ENCODE results near the gene ALG12. TPM values are rescaled to one million over a fixed set of nuclear protein-coding genes. Genes with fewer than 3 reads are reported as not detected.

The ALG12 gene
- total RNA-seq, 1 donor from 2014 or later: 23.2 TPM

DNA sequence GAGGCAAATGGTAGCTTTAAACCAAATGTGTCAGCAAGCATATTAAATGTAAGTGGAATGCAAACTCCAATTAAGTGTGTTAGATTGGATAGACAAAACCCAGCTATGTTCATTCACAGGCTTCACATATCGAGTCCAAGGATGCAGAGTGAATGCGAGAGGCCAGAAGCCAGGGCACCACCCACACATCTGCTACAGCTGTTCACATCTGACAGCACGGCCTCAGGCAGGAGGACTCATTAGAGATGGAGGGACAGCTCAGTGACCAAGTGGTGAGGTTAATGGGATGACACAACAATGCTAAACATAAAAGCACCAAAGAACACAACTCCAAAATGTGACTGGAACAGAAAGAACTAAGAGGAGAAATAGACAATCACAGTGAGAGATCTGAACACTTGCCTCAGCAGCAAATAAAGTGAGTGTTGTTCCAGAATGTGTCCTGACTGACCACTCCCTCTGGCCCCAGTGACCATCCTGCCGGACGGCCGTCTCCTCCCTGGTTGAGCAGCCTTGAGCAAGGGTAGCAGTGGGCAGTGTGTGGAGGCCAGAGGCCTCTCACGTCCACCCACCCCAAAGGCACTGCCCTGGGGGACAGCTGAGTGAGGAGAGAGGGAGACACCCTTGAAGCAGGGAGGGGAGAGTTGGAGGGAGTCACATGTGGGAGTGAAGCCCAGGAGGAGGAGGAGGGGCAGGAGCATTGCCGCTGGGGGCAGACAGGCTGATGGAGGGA, 23.8 kb downstream of the ALG12 start:
- H3K4me3 Mint-ChIP-seq (ENCODE audit: unreplicated experiment): peak overlapping the region; percentile 24
- no peak overlapping the region for H3K27ac Mint-ChIP-seq (ENCODE audit: unreplicated experiment)
- no peak for DNase-seq (ENCODE audit: low spot score)
- H3K36me3 Mint-ChIP-seq (ENCODE audit: low read depth, unreplicated experiment): peaks cover 44% of the 10 kb centered on the region
- TF ChIP-seq, protein P1, sequence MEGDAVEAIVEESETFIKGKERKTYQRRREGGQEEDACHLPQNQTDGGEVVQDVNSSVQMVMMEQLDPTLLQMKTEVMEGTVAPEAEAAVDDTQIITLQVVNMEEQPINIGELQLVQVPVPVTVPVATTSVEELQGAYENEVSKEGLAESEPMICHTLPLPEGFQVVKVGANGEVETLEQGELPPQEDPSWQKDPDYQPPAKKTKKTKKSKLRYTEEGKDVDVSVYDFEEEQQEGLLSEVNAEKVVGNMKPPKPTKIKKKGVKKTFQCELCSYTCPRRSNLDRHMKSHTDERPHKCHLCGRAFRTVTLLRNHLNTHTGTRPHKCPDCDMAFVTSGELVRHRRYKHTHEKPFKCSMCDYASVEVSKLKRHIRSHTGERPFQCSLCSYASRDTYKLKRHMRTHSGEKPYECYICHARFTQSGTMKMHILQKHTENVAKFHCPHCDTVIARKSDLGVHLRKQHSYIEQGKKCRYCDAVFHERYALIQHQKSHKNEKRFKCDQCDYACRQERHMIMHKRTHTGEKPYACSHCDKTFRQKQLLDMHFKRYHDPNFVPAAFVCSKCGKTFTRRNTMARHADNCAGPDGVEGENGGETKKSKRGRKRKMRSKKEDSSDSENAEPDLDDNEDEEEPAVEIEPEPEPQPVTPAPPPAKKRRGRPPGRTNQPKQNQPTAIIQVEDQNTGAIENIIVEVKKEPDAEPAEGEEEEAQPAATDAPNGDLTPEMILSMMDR (IDR thresholded peaks at IDR 0.05; ENCODE audit: unreplicated experiment): no peak
- no peaks in the 10 kb centered on the region for H3K4me1 Mint-ChIP-seq (ENCODE audit: unreplicated experiment)
- H3K27me3 Mint-ChIP-seq (ENCODE audit: unreplicated experiment): peaks cover 6% of the 10 kb centered on the region
- H3K9me3 Mint-ChIP-seq (ENCODE audit: unreplicated experiment): no peaks in the 10 kb centered on the region

DNA sequence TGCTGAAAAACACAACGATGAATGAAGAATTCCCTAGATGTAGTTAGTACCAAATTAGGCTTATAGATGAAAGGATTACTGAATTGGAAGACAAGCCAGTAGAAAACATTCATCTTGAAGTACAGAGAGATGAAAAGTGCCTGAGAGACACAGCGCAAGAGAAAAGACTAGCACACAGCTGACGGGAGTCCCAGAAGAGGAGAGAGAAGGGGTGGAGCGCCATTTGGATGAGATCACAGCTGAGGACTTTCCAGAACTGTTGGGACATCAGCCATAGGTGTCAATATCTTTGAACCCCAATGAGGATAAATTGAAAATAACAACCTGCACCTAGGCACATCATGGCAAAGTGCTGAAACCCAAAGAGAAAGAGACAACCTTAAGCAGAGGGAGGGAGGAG, 25.2 kb downstream of the ALG12 start:
- peaks cover 6% of the 10 kb centered on the region for H3K27me3 Mint-ChIP-seq (ENCODE audit: unreplicated experiment)
- no peak for DNase-seq (ENCODE audit: low spot score)
- TF ChIP-seq, protein P1 (IDR thresholded peaks at IDR 0.05; ENCODE audit: unreplicated experiment): no peak
- peaks cover 52% of the 10 kb centered on the region for H3K36me3 Mint-ChIP-seq (ENCODE audit: low read depth, unreplicated experiment)
- no peak overlapping the region for H3K4me3 Mint-ChIP-seq (ENCODE audit: unreplicated experiment)
- H3K4me1 Mint-ChIP-seq (ENCODE audit: unreplicated experiment): no peaks in the 10 kb centered on the region
- H3K27ac Mint-ChIP-seq (ENCODE audit: unreplicated experiment): no peak overlapping the region
- no peaks in the 10 kb centered on the region for H3K9me3 Mint-ChIP-seq (ENCODE audit: unreplicated experiment)

DNA sequence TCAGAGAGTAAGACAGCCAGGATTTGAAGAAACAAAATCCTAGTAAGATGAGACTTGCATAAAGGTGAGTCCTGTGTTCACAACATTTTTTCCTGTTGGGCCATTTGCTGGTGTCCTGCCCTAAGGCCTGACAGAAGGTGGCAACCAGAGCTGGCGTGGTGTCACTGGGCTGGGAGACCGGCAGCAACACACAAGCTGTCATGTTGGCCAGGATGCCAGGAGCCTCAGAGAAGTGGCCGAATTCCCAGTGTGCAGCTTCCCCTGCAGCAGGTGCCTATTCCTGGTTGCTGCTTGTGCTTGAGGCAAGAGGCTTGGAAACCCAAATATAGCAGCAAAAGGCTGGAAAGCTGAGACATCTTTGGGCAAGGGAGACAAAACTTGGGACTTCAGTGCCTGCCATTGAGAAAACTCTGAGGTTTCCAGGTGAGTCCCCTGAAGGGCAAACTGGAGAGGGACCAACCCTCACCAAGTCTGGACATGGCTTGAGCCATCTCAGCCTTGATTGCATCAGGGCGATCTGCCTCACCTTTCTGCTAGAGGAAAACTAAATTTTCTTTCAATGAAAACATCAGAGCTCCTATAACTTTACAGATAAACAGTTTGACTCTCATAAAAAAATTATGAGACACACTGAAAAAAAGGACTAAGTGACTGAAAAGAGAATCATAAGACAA, 25.9 kb downstream of the ALG12 start:
- Mint-ChIP-seq H3K27me3 (ENCODE audit: unreplicated experiment) (peaks cover 6% of the 10 kb centered on the region), H3K9me3 (ENCODE audit: unreplicated experiment) (no peaks in the 10 kb centered on the region), H3K36me3 (ENCODE audit: low read depth, unreplicated experiment) (peaks cover 57% of the 10 kb centered on the region), H3K4me3 (ENCODE audit: unreplicated experiment) (no peak overlapping the region), H3K4me1 (ENCODE audit: unreplicated experiment) (no peaks in the 10 kb centered on the region), H3K27ac (ENCODE audit: unreplicated experiment) (no peak overlapping the region)
- TF ChIP-seq, protein P1 (IDR thresholded peaks at IDR 0.05; ENCODE audit: unreplicated experiment): no peak
- DNase-seq (ENCODE audit: low spot score): no peak

DNA sequence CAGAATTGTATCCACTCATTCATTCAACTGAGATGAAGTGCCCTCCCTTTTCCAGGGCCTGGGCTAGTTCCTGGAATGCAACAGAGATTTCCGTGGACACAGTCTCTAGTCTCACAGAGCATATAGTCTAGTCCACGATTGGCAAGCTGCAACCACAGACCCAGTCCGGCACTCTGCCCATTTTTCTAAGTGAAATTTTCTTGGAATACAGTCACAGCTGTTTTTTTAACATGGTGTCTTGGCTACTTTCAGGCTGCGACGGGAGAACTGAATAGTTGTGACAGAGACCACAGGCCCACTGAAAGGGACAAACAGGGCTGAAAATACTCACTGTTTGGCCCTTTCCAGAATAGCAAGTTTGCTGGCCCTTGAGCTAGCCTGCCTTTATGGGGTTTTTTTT, 29.2 kb downstream of the ALG12 start:
- Mint-ChIP-seq H3K36me3 (ENCODE audit: low read depth, unreplicated experiment) (peaks cover 69% of the 10 kb centered on the region), H3K27me3 (ENCODE audit: unreplicated experiment) (peaks cover under 1% of the 10 kb centered on the region), H3K4me1 (ENCODE audit: unreplicated experiment) (no peaks in the 10 kb centered on the region), H3K4me3 (ENCODE audit: unreplicated experiment) (peak overlapping the region; percentile 42), H3K27ac (ENCODE audit: unreplicated experiment) (no peak overlapping the region), H3K9me3 (ENCODE audit: unreplicated experiment) (no peaks in the 10 kb centered on the region)
- TF ChIP-seq, protein P1 (IDR thresholded peaks at IDR 0.05; ENCODE audit: unreplicated experiment): no peak
- no peak for DNase-seq (ENCODE audit: low spot score)

DNA sequence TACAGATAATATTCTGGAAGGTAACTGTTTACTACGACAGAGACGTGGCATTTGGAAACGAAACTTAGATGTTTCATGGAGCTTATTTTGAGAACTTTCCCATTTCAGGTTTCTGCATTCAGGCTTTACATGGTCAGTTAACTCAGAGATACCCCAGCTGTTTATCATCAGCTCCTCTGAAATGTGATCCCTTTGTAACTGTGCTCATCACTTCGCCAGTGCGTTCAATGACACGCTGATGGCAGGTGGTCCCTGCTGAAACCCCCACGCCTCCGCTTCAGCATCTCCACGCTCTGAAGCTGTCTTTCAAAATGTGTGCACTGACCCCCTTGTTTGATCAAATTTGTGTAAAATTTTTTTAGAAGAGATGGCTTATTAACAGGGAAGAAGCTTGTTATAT, 30.5 kb downstream of the ALG12 start:
- Mint-ChIP-seq H3K27me3 (ENCODE audit: unreplicated experiment) (peaks cover 4% of the 10 kb centered on the region), H3K27ac (ENCODE audit: unreplicated experiment) (no peak overlapping the region), H3K36me3 (ENCODE audit: low read depth, unreplicated experiment) (peaks cover 71% of the 10 kb centered on the region), H3K9me3 (ENCODE audit: unreplicated experiment) (no peaks in the 10 kb centered on the region), H3K4me1 (ENCODE audit: unreplicated experiment) (no peaks in the 10 kb centered on the region), H3K4me3 (ENCODE audit: unreplicated experiment) (peak overlapping the region; percentile 50)
- no peak for DNase-seq (ENCODE audit: low spot score)
- TF ChIP-seq, protein P1 (IDR thresholded peaks at IDR 0.05; ENCODE audit: unreplicated experiment): no peak
